Measurements from ENCODE around the gene DNAH3. TPM values are rescaled to one million over a fixed set of nuclear protein-coding genes. Genes with fewer than 3 reads are reported as not detected.

DNAH3 gene
- total and polyA plus RNA-seq, 2 of the 13 experiments (the other 11 are each of a cell fraction or from before 2014, with no cell fraction given): 0.07 to 0.08 TPM

DNA sequence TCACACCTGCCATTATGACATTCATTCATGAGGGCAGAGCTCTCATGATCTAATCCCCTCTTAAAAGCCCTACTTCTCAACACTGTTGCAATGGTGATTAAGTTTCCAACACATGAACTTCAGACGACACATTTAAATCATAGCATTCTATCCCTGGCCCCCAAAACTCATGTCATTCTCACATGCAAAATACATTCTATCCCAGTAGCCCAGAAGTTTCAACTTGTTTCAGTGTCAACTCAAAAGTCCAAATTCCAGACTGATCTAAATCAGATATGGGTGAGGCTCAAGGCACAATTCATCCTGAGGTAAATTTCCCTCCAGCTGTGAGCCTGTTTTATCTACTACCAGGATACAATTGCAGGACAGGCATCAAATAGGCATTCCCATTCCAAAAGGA is 224.9 kb downstream of the DNAH3 start (continued):
- no peak for TF ChIP-seq KDM1A (CRISPR knock-in tag; IDR thresholded peaks at IDR 0.05)
- TF ChIP-seq KLF12 (CRISPR knock-in tag; IDR thresholded peaks at IDR 0.05; ENCODE audit: borderline replicate concordance): no peak
- TF ChIP-seq, protein P1, sequence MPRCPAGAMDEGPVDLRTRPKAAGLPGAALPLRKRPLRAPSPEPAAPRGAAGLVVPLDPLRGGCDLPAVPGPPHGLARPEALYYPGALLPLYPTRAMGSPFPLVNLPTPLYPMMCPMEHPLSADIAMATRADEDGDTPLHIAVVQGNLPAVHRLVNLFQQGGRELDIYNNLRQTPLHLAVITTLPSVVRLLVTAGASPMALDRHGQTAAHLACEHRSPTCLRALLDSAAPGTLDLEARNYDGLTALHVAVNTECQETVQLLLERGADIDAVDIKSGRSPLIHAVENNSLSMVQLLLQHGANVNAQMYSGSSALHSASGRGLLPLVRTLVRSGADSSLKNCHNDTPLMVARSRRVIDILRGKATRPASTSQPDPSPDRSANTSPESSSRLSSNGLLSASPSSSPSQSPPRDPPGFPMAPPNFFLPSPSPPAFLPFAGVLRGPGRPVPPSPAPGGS (CRISPR knock-in tag; IDR thresholded peaks at IDR 0.05): no peak
- 0 out of 2 replicates have a peak, but pooled peaks have one; percentile 39 for TF ChIP-seq EHMT2 (IDR thresholded peaks at IDR 0.05; ENCODE audit: borderline replicate concordance, low read depth, low read length)
- TF ChIP-seq KDM6A (CRISPR knock-in tag; IDR thresholded peaks at IDR 0.05; ENCODE audit: low read depth): 0 out of 2 replicates have a peak, but pooled peaks have one; percentile 16
- TF ChIP-seq HNF4A (CRISPR knock-in tag; IDR thresholded peaks at IDR 0.05): peak; percentile 74
- 0 out of 2 replicates have a peak, but pooled peaks have one; percentile 9 for TF ChIP-seq ZNF460 (CRISPR knock-in tag; IDR thresholded peaks at IDR 0.05; ENCODE audit: borderline replicate concordance)
- TF ChIP-seq SAFB2 (CRISPR knock-in tag; IDR thresholded peaks at IDR 0.05; ENCODE audit: borderline replicate concordance, low read depth): no peak
- TF ChIP-seq ZNF136 (CRISPR knock-in tag; IDR thresholded peaks at IDR 0.05; ENCODE audit: low read depth): no peak
- no peak for TF ChIP-seq TBL1XR1 (IDR thresholded peaks at IDR 0.05; ENCODE audit: borderline replicate concordance, low read length, partially characterized antibody)
- TF ChIP-seq ZNF552 (CRISPR knock-in tag; IDR thresholded peaks at IDR 0.05; ENCODE audit: borderline replicate concordance): no peak
- TF ChIP-seq RBFOX2 (IDR thresholded peaks at IDR 0.05; ENCODE audit: low read depth, low read length): no peak
- no peak for TF ChIP-seq NFE2 (CRISPR knock-in tag; IDR thresholded peaks at IDR 0.05)
- no peak for TF ChIP-seq POLR2AphosphoS5 (IDR thresholded peaks at IDR 0.05; ENCODE audit: low read depth, low read length)
- TF ChIP-seq, protein P2, sequence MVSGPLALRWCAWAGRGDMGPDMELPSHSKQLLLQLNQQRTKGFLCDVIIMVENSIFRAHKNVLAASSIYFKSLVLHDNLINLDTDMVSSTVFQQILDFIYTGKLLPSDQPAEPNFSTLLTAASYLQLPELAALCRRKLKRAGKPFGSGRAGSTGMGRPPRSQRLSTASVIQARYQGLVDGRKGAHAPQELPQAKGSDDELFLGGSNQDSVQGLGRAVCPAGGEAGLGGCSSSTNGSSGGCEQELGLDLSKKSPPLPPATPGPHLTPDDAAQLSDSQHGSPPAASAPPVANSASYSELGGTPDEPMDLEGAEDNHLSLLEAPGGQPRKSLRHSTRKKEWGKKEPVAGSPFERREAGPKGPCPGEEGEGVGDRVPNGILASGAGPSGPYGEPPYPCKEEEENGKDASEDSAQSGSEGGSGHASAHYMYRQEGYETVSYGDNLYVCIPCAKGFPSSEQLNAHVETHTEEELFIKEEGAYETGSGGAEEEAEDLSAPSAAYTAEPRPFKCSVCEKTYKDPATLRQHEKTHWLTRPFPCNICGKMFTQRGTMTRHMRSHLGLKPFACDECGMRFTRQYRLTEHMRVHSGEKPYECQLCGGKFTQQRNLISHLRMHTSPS (CRISPR knock-in tag; IDR thresholded peaks at IDR 0.05; ENCODE audit: low read depth): no peak
- no peak for TF ChIP-seq SOX13 (IDR thresholded peaks at IDR 0.05)
- 0 out of 4 replicates have a peak, but pooled peaks of 1 of the 2 experiments have one; percentile 17 for TF ChIP-seq SOX13 (CRISPR knock-in tag; conservative IDR thresholded peaks at IDR 0.05 in 1 of 2, IDR thresholded peaks at IDR 0.05 in 1 of 2)
- TF ChIP-seq, protein P3, sequence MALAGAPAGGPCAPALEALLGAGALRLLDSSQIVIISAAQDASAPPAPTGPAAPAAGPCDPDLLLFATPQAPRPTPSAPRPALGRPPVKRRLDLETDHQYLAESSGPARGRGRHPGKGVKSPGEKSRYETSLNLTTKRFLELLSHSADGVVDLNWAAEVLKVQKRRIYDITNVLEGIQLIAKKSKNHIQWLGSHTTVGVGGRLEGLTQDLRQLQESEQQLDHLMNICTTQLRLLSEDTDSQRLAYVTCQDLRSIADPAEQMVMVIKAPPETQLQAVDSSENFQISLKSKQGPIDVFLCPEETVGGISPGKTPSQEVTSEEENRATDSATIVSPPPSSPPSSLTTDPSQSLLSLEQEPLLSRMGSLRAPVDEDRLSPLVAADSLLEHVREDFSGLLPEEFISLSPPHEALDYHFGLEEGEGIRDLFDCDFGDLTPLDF (CRISPR knock-in tag; IDR thresholded peaks at IDR 0.05): no peak
- TF ChIP-seq, protein P4, sequence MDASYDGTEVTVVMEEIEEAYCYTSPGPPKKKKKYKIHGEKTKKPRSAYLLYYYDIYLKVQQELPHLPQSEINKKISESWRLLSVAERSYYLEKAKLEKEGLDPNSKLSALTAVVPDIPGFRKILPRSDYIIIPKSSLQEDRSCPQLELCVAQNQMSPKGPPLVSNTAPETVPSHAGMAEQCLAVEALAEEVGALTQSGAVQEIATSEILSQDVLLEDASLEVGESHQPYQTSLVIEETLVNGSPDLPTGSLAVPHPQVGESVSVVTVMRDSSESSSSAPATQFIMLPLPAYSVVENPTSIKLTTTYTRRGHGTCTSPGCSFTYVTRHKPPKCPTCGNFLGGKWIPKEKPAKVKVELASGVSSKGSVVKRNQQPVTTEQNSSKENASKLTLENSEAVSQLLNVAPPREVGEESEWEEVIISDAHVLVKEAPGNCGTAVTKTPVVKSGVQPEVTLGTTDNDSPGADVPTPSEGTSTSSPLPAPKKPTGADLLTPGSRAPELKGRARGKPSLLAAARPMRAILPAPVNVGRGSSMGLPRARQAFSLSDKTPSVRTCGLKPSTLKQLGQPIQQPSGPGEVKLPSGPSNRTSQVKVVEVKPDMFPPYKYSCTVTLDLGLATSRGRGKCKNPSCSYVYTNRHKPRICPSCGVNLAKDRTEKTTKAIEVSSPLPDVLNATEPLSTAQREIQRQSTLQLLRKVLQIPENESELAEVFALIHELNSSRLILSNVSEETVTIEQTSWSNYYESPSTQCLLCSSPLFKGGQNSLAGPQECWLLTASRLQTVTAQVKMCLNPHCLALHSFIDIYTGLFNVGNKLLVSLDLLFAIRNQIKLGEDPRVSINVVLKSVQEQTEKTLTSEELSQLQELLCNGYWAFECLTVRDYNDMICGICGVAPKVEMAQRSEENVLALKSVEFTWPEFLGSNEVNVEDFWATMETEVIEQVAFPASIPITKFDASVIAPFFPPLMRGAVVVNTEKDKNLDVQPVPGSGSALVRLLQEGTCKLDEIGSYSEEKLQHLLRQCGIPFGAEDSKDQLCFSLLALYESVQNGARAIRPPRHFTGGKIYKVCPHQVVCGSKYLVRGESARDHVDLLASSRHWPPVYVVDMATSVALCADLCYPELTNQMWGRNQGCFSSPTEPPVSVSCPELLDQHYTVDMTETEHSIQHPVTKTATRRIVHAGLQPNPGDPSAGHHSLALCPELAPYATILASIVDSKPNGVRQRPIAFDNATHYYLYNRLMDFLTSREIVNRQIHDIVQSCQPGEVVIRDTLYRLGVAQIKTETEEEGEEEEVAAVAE (CRISPR knock-in tag; IDR thresholded peaks at IDR 0.05; ENCODE audit: borderline replicate concordance): no peak
- no peak for TF ChIP-seq SMARCC2 (IDR thresholded peaks at IDR 0.05)
- 0 out of 2 replicates have a peak, but pooled peaks have one; percentile 25 for TF ChIP-seq PHF21A (CRISPR knock-in tag; IDR thresholded peaks at IDR 0.05)
- peak; percentile 51 for TF ChIP-seq RBM22 (optimal IDR thresholded peaks at IDR 0.05; ENCODE audit: low read length)
- no peak for TF ChIP-seq NCOA5 (CRISPR knock-in tag; IDR thresholded peaks at IDR 0.05)
- no peak for TF ChIP-seq ELF1 (CRISPR knock-in tag; IDR thresholded peaks at IDR 0.05)

Data from HepG2 (cell line).